GM21515 (cell line): ENCODE results near the gene TCF7L2.
"Not testable (repeated sequence)": the region's sequence is repeated elsewhere in the genome, so short reads cannot be mapped to it uniquely, and the experiment has no call there.

Experiments used
- ATAC-seq: cut with Tn5 transposase; IDR thresholded peaks from one replicate; pipeline ENCODE4 v1.9.1; 2021; ENCODE audit not compliant: unreplicated experiment

The TCF7L2 gene

GRCh38 chr10:113061557-113061956 lies 111.5 kb downstream of the TCF7L2 start:
- no peak for ATAC-seq

- ATAC-seq: no peak
These were observed 113.3 kb downstream of the TCF7L2 start for GRCh38 chr10:113063043-113063967.

GRCh38 chr10:113064039-113064438 lies 114.0 kb downstream of the TCF7L2 start:
- no peak for ATAC-seq

GRCh38 chr10:113066120-113066519 lies 116.1 kb downstream of the TCF7L2 start:
- ATAC-seq: not testable (repeated sequence)

- no peak for ATAC-seq
These were observed 116.7 kb downstream of the TCF7L2 start for GRCh38 chr10:113066561-113067312.

- ATAC-seq: no peak
These were observed 117.5 kb downstream of the TCF7L2 start for GRCh38 chr10:113067501-113067900.

GRCh38 chr10:113068178-113068890 lies 118.3 kb downstream of the TCF7L2 start:
- no peak for ATAC-seq

- no peak for ATAC-seq
These were observed 119.5 kb downstream of the TCF7L2 start for GRCh38 chr10:113069595-113069994.

GRCh38 chr10:113071446-113071845 lies 121.4 kb downstream of the TCF7L2 start:
- ATAC-seq: no peak

- no peak for ATAC-seq
These were observed 123.6 kb downstream of the TCF7L2 start for GRCh38 chr10:113073549-113074189.

GRCh38 chr10:113076949-113077348 lies 126.9 kb downstream of the TCF7L2 start:
- ATAC-seq: no peak

GRCh38 chr10:113078282-113078907 lies 128.3 kb downstream of the TCF7L2 start:
- ATAC-seq: no peak

- ATAC-seq: no peak
These were observed 130.2 kb downstream of the TCF7L2 start for GRCh38 chr10:113080061-113080924.

- ATAC-seq: no peak
These were observed 130.8 kb downstream of the TCF7L2 start for GRCh38 chr10:113080925-113081229.

GRCh38 chr10:113084031-113084430 lies 134.0 kb downstream of the TCF7L2 start:
- ATAC-seq: no peak

- no peak for ATAC-seq
These were observed 135.7 kb downstream of the TCF7L2 start for GRCh38 chr10:113085776-113086175.

- no peak for ATAC-seq
These were observed 136.2 kb downstream of the TCF7L2 start for GRCh38 chr10:113086282-113086681.

- ATAC-seq: no peak
These were observed 137.3 kb downstream of the TCF7L2 start for GRCh38 chr10:113087165-113088029.

- no peak for ATAC-seq
These were observed 138.1 kb downstream of the TCF7L2 start for GRCh38 chr10:113088194-113088593.
